HT-29 (cell line): ENCODE data around the gene CCL19. TPM values are rescaled to one million over a fixed set of nuclear protein-coding genes. Genes with fewer than 3 reads are reported as not detected.
"Not testable (repeated sequence)": the region's sequence is repeated elsewhere in the genome, so short reads cannot be mapped to it uniquely, and the experiment has no call there.

Experiments used
- DNase-seq: peaks from one replicate; pipeline ENCODE4 v3.0.0-alpha.2; 2015; ENCODE audit warnings: low spot score
- total RNA-seq: library from RNA; depleted of rRNA; stranded (reverse); fragments of >200 nt; shearing (Covaris generic); gene quantifications from 2 replicates; pipeline ENCODE4 v1.2.3, GENCODE V29; 2014; rRNA removed

CCL19 gene
- total RNA-seq = not detected in 2 replicates

DNA sequence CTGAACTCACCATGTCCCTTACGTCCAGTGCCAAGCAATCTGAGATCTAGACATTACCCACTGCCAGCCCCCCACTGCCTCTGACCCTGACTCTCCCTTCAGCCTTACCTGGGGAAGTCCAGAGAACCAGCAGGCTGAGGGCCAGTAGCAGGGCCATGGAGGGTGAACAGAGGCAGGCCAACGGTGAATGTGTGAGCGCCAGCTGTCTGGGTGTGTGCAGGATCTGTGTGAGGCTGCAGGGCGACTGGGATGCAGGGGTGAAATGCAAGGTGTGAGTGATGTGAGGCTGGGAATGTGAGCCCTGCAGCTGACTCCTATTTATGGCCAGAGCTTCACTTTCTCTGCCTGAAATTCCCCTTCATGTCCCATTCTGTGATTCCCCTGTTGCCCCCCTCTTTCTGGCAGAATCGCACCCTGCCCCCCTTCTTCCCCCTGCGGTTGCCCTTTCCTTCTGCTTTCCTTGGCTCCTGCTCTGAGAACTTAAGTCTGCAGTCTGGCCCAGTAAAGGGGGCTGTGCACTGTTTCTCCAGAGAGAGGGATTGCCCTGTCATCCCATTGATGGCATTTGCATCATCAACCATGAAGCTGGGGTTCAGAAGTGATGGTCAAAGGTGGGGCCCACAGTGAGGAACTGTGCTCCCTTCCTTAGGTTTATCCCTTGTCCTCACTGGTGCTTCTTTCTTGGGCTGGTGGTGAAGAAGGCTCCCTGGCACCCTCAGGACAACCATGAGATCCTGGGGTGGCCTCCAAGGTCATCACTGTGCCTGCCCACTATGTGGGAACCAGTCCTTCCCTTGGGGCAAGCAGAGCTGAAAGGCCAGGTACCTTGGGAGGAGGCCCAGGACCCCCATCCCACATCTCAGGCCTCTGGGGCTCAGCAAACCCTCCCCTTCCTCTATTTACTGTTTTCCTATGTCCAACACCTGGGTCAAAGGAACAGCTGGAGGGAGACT is at the start of gene CCL19:
CCL19 (minus strand) TSS at position 294 of the 953 bp plus-strand sequence; CDS start at position 157, 137 bp downstream.
- no peak for DNase-seq

DNA sequence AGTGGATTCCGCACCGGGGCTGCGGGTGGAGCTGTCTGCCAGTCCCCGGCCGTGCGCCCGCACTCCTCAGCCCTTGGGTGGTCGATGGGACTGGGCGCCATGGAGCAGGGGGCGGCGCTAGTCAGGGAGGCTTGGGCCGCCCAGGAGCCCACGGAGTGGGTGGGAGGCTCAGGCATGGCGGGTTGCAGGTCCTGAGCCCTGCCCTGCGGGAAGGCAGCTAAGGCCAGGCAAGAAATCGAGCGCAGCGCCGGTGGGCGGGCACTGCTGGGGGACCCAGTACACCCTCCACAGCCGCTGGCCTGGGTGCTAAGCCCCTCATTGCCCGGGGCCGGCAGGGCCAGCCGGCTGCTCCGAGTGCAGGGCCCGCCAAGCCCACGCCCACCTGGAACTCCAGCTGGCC is 49.1 kb upstream of the CCL19 start:
- DNase-seq = not testable (repeated sequence)

- DNase-seq = no peak
Measured at GRCh38 chr9:34737677-34738260, 46.7 kb upstream of the CCL19 start.

DNA sequence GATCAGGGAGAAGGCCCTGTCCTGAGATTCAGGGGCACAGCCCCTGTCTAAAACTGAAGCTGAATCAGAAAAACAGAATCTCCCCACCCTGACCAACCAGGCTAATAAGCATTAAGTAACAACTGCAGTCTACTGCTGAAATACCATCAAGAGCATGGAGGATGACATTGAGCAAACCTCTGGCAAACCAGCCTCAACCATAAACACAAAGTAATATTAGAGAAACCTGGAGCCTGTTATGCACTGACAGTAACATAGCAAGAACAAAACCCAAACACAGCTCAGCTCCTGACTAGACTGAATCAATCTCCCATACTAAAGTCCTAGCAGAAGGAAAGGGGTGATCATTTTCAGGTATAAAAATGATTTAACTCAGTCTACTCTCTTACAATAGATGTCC is 43.6 kb upstream of the CCL19 start:
- no peak for DNase-seq

GRCh38 chr9:34732886-34733285 is 41.8 kb upstream of the CCL19 start:
- DNase-seq = no peak

DNA sequence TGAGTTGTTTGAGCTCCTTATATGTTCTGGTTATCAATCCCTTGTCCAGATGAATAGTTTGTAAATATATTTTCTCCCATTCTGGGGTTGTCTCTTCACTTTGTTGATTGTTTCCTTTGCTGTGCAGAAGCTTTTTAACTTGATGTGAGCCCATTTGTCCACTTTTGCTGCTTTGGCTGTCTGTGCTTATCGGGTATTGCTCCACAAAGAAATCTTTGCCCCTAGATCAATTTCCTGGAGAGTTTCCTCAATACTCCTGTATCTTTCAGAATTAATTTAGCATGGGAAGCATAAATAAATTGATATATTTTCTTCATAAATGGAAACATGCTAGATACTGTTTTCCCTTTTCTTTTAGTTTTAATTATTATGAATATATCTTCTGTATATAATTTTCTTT is 41.4 kb upstream of the CCL19 start:
- no peak for DNase-seq

DNA sequence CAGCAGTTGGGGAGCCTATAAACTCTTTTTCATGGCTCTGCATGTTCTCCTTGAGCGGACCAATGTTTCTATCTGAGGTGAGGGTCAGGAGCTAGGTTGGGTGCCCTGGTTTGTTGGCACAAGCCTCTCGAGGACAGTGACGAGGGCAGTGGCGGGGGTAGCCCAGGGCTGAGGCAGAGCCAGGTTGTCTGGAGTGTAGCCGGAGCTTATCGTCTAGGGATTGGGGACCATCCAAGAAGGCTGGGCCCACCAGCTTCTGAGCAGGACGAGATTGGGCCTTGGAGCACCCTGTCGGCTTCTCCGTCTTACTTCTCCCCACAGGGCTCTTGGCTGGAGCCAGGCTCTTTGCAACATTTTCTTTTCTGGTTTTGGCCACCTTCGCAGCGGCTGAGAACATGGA is 32.1 kb upstream of the CCL19 start:
- DNase-seq = no peak

DNA sequence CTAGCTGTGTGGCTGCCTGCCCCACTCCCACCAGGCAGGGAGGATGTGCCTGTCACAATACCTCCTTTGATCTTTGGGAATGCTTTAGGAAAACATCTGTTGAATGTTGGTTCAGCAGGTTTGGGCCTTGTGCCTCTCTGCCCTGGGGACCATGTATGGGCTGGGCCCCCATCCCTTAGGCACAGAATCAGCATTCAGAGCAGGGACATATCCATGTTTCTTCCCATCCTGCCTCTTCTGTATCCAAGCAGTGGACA is 28.6 kb upstream of the CCL19 start:
- not testable (repeated sequence) for DNase-seq

DNA sequence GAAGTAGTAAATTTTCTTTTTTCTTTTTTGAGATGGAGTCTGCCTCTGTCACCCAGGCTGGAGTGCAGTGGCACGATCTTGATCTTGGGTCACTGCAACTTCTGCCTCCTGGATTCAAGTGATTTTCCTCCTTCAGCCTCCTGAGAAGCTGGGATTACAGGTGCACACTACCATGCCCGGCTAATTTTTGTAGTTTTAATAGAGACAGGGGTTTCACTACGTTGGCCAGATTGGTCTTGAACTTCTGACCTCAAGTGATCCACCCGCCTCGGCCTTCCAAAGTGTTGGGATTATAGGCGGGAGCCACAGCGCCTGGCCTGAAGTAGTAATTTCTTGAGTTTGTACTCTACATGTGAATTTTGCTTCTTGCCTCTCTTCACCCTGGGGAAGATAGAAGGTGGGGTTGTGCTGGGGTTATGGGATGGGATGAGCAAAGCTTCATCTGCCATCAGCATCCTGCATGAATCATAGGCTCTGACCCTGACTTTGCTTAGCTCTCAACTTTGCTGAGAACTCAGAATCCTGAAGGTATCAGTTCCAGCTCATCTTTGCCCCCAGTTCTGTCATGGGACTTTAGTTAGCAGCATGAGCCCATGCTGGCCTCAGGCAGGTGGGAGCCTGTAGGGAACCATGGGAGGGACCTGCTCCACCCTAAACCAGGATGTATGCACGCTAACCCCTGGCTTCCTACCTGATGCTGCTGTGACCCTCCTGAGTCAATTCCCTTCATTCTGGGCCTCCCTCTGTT is 28.1 kb upstream of the CCL19 start:
- no peak for DNase-seq

GRCh38 chr9:34717996-34718614 is 27.0 kb upstream of the CCL19 start:
- no peak for DNase-seq

DNA sequence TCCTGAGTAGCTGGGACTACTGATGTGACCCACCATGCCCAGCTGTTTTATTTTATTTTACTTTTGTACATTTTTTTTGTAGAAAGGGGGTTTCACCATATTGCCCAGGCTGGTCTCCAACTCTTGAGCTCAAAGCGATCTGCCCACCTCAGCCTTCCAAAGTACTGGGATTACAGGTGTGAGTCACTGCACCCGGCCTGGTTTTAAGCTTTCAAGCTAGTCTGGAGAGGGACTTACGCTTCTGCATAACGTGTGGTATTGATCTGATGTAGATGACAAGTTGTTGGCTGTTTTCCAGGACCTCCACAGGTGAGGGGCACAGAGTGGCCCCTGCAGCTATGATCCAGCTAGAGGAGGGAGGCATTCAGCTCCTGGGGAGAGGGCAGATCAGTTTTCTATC is 25.6 kb upstream of the CCL19 start:
- DNase-seq = no peak

DNA sequence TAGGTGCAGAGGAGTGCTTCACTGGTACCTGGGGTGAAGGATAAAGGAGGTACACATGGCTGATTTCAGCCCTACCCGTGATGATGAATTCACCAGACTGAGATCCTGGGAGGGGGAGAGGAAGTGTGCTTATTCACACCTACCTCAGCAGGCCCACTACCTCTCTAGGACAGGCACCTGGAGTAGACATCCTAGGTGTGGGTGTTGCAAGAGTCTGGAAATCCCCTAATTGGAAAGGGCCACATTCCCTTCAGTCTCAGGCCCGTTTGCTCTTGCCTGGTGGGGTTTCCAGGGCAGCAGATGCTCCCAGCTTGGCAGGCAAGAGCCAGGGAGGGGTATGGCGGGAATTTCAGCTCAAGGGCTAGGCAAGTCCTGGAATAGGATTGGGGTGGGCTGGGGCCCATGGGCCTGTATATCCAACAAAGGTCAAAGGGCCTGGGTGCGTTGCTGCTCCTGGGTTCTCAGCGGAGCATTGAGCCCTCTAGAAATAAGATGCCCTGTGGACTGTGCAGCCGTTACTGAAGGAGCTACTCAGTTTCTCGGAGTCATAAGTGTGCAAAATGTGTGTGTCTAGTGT is 24.7 kb upstream of the CCL19 start:
- DNase-seq = no peak

DNA sequence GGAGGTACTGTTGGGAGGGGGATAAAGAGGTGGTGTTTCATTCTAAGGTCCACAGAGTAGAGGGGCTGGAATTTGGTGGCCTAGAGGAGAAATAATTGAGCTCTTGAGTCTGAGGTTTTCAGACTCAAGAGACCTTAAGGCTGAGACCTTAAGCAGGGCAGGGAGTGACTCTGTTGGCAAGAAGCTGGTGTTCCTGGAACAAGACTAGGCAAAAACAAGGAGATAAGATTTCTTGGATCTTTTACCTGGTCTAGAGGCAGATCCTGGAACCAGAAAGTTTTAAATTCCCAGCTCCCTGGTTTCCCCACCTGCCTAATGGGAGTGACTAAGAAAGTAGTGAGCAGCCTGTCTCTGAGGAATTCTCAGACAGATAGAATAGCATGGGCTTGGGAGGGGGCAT is 22.9 kb upstream of the CCL19 start:
- DNase-seq = no peak

DNA sequence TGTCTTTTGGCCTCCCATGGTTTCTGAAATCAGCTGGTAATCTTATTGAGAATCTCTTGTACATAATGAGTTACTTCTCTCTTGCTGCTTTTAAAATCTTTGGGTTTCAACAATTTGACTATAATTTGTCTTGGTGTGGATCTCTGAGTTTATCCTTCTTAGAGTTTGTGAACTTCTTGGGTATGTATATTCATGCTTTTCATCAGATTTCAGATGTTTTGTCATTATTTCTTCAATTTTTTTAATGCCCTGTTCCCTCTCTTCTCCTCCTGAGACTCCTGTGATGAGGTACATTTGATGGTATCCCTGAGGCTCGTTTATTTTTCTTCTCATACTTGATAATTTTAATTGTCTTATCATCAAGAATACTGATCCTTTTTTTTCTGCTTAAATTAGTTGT is 21.1 kb upstream of the CCL19 start:
- no peak for DNase-seq

DNA sequence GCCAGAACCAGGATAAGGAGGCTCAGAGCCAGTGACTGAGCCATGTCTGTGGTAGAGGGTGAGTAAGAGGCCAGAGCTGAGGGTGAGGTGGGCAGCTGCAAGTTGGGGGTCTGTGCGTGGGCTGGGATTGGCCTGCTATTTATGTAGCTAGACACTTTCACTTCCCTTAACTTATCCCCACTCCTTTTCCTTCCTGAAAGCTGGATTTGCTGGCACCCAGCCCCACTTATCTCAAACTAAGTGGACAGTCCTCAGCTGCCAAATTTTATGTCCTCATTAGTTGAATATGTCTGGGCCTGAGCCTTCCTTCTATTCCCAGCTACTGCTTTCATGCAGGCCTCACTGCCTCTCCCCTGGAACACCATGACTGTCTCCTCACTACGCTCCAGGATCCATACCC is 18.9 kb upstream of the CCL19 start, which contains the start of gene CCL21:
CCL21 (minus strand) TSS at position 114 of the 400 bp plus-strand sequence; CDS start at position 44, 70 bp downstream.
- DNase-seq = no peak

DNA sequence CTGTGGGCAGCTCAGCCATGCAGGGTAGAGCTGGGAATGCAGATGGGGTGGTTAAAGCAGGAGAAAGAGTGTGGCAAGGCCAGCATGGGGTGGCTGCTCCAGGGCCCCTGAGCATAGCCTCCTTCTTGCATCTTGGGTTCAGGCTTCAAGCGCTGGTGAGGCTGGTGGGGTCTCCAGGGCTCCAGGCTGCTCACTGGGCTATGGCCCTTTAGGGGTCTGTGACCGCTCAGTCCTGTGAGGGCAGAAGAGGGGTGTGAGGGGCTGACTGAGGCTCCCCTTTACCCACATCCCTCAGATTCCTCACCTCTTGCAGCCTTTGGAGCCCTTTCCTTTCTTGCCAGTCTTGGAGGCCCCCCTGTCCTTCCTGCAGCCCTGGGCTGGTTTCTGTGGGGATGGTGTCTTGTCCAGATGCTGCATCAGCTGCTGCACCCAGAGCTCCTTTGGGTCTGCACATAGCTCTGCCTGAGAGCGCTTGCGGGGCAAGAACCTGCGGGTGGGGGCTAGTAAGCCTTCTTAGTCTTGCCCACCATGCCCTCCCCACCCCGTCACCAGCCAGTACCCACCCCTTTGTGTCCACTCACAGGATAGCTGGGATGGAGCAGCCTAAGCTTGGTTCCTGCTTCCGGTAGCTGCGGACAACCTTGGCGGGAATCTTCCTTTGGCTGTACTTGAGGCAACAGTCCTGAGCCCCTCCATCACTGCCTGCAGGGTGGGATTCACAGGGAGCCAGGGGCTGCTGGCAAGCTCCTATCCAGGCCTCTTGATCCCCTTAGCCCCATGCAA is 18.3 kb upstream of the CCL19 start:
- no peak for DNase-seq

DNA sequence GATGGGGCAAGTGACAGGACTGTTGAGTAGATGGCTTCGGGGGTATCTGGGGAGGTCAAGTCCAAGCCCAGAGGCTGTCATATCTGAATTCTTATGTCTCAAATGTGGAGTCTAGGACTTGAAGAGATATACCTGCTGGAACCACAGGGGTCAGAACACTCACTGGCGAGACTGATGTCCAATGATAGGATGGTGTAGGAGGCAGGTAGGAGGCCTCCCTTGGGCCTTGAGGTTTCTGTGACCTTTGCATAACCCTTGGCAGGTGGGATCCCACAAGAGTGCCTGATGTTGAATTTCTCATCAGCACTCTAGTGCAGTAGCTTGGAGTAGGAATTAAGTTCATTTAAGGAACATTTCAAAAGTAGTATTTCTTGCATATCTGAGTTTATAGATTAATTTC is 16.1 kb upstream of the CCL19 start:
- DNase-seq = no peak

DNA sequence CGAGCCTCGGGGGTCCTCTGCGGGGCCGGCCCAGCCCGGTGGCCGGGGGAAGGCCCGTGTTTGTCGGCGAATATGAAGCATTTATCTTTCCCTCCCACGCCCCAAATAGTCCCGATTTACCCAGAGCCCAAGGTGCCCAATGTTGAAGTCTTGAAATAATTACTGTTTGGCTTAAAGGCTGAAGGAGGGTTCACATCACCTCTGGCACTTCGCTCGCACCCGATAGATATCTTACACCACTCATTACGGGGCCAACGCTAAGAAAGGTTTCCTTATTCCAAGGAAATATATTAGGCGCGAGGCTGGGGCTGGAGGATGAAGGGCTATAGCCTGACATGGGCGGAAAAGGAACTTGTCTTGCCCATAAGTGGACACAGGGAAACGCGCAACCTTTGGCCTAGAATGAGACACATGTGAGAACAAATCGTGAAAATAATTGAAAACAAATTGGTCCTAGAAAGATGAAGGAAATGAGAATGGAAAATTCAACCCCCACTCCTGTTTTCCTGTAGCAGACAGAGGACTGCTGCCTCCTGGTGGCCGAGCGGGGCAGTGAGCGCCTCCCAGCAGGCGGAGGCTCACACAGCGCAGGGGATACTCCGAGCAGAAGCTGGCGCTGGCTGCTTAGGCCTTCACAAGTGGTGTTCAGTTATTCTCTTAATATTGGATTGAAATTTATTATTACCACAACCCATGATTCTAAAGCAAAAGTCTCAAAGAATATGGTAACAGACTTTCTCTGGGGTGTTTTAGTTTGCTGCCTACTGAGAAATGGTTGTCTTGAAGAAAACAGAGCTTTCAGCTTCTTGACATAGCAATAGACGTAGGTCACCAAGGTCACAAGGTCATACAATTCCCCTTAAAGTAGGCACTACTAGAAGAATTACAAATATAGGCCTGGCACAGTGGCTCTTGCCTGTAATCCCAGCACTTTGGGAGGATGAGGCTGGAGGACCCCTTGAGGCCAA is 11.0 kb upstream of the CCL19 start:
- peak; percentile 77 for DNase-seq

- DNase-seq = peak; percentile 44
Measured at GRCh38 chr9:34701023-34701768, 10.1 kb upstream of the CCL19 start.
